H1 (cell line): ENCODE results near the gene CSF3. TPM values are rescaled to one million over a fixed set of nuclear protein-coding genes. Genes with fewer than 3 reads are reported as not detected.

Experiments used
- CTCF ChIA-PET: fragments of 300-600 bp; sonication (Branson Sonifier 250); formaldehyde crosslinking; loops from one replicate; lab custom pipeline; 2021; ENCODE audit not compliant: partially characterized antibody; lab: Charles Lee
- POLR2A ChIA-PET: fragments of 300-600 bp; sonication (Branson Sonifier 250); formaldehyde crosslinking; loops from one replicate; lab custom pipeline; 2021; ENCODE audit warnings: inconsistent platforms; ENCODE audit not compliant: partially characterized antibody; lab: Charles Lee
- DNase-seq, 2 experiments: peaks; one replicate each; pipeline versions ENCODE4 v3.0.0 to v3.0.0-alpha.2; 2010 to 2022; ENCODE audit warnings: low spot score in 2 of 2, low read depth in 1 of 2, mixed read lengths in 1 of 2
- FAIRE-seq: peaks from 2 replicates; lab custom pipeline; 2011; peaks lifted over from hg19 to GRCh38; lab: Jason Lieb, UNC
- H2AFZ ChIP-seq: 2 replicates; pipeline ENCODE4 v1.8.1; 2012; ENCODE audit warnings: low read length, inconsistent platforms
- H2AK5ac ChIP-seq: 2 replicates; pipeline ENCODE4 v1.6.1; 2013; ENCODE audit warnings: low read depth, low read length
- H2BK120ac ChIP-seq: replicated peaks from 2 replicates; pipeline ENCODE3; 2013; ENCODE audit warnings: low read depth, low read length, inconsistent platforms
- H2BK12ac ChIP-seq: 2 replicates; pipeline ENCODE4 v1.6.1; 2013; ENCODE audit warnings: low read depth, low read length
- H2BK15ac ChIP-seq: 2 replicates; pipeline ENCODE4 v1.6.1; 2013; ENCODE audit warnings: low read length
- H2BK20ac ChIP-seq: 2 replicates; pipeline ENCODE4 v1.6.1; 2013; ENCODE audit warnings: low read length
- H2BK5ac ChIP-seq: 2 replicates; pipeline ENCODE4 v1.6.1; 2013; ENCODE audit warnings: low read depth, low read length
- H3K14ac ChIP-seq: 2 replicates; pipeline ENCODE4 v1.6.1; 2013; ENCODE audit warnings: inconsistent platforms; ENCODE audit not compliant: insufficient read length
- H3K18ac ChIP-seq: 2 replicates; pipeline ENCODE4 v1.6.1; 2013; ENCODE audit warnings: low read length; ENCODE audit errors: extremely low read depth
- H3K23ac ChIP-seq: 2 replicates; pipeline ENCODE4 v1.6.1; 2013; ENCODE audit warnings: inconsistent platforms; ENCODE audit not compliant: insufficient read length
- H3K23me2 ChIP-seq: 2 replicates; pipeline ENCODE4 v1.6.1; 2013; ENCODE audit warnings: low read depth, low read length
- H3K27ac ChIP-seq: 2 replicates; pipeline ENCODE4 v1.6.1; 2011; ENCODE audit warnings: low read depth, low read length, inconsistent platforms
- H3K27me3 ChIP-seq, 4 experiments: replicated peaks in 1 of 4; 1 replicate in 1 of 4; 2 replicates in 3 of 4; pipeline versions ENCODE4 v1.6.1 to v1.8.1; 2011 to 2013; ENCODE audit warnings: low read length in 3 of 4, mild to moderate bottlenecking in 3 of 4, inconsistent platforms in 2 of 4, mixed read lengths in 2 of 4, moderate library complexity in 1 of 4; ENCODE audit not compliant: control insufficient read depth in 3 of 4, insufficient read depth in 3 of 4; ENCODE audit errors: extremely low read depth in 1 of 4
- H3K36me3 ChIP-seq, 4 experiments: 2 replicates each; pipeline versions ENCODE4 v1.6.1 to v1.8.1; 2011 to 2013; ENCODE audit warnings: mild to moderate bottlenecking in 4 of 4, low read length in 3 of 4, moderate library complexity in 2 of 4, control low read depth in 1 of 4, inconsistent platforms in 1 of 4; ENCODE audit not compliant: insufficient read depth in 4 of 4, control insufficient read depth in 2 of 4
- H3K4ac ChIP-seq: replicated peaks from 2 replicates; pipeline ENCODE3; 2013; ENCODE audit warnings: low read length, low read depth, mixed read lengths, inconsistent platforms; ENCODE audit not compliant: insufficient read length
- H3K4me1 ChIP-seq, 4 experiments: replicated peaks in 1 of 4; 1 replicate in 1 of 4; 2 replicates in 3 of 4; pipeline versions ENCODE4 v1.6.1 to v1.8.1; 2011 to 2013; ENCODE audit warnings: low read length in 3 of 4, inconsistent platforms in 2 of 4, mixed read lengths in 1 of 4; ENCODE audit not compliant: insufficient read depth in 4 of 4, control insufficient read depth in 3 of 4
- H3K4me2 ChIP-seq, 2 experiments: 2 replicates each; pipeline versions ENCODE4 v1.6.1 to v1.8.1; 2011 to 2013; ENCODE audit warnings: low read depth in 2 of 2, low read length in 2 of 2, control low read depth in 1 of 2, inconsistent platforms in 1 of 2, mild to moderate bottlenecking in 1 of 2; ENCODE audit not compliant: insufficient read depth in 1 of 2
- H3K4me3 ChIP-seq, 4 experiments: fragments of 200-600, 300-600 bp in 1 of 4; sonication (generic), shearing (Covaris generic), sonication (Bioruptor Twin) in 1 of 4; 2 replicates each; pipeline versions ENCODE4 v1.5.1 to v1.8.1; 2011 to 2016; ENCODE audit warnings: low read length in 4 of 4, low read depth in 3 of 4, control low read depth in 2 of 4, inconsistent platforms in 2 of 4, mild to moderate bottlenecking in 2 of 4, mixed read lengths in 1 of 4, moderate library complexity in 1 of 4; ENCODE audit not compliant: insufficient read depth in 2 of 4; ENCODE audit errors: extremely low read depth in 1 of 4
- H3K56ac ChIP-seq: replicated peaks from 2 replicates; pipeline ENCODE3; 2013; ENCODE audit warnings: low read depth, mild to moderate bottlenecking, mixed read lengths, low read length, inconsistent platforms; ENCODE audit not compliant: insufficient read length
- H3K79me1 ChIP-seq: 2 replicates; pipeline ENCODE4 v1.6.1; 2013; ENCODE audit warnings: low read depth, low read length, control low read depth
- H3K79me2 ChIP-seq, 2 experiments: 2 replicates each; pipeline versions ENCODE4 v1.6.1 to v1.8.1; 2012 to 2013; ENCODE audit warnings: low read length in 2 of 2, mild to moderate bottlenecking in 2 of 2, inconsistent platforms in 1 of 2; ENCODE audit not compliant: insufficient read depth in 2 of 2, control insufficient read depth in 1 of 2
- H3K9ac ChIP-seq, 4 experiments: replicated peaks in 1 of 4; 1 replicate in 1 of 4; 2 replicates in 3 of 4; pipeline versions ENCODE4 v1.6.1 to v1.8.1; 2011 to 2013; ENCODE audit warnings: low read depth in 3 of 4, low read length in 3 of 4, control low read depth in 2 of 4, mild to moderate bottlenecking in 2 of 4, moderate library complexity in 2 of 4, inconsistent platforms in 1 of 4; ENCODE audit errors: extremely low read depth in 1 of 4
- H3K9me3 ChIP-seq, 2 experiments: 2 replicates each; pipeline versions ENCODE4 v1.6.1 to v1.8.1; 2012 to 2013; ENCODE audit warnings: mild to moderate bottlenecking in 2 of 2, moderate library complexity in 2 of 2, control low read depth in 1 of 2, inconsistent platforms in 1 of 2, low read depth in 1 of 2, low read length in 1 of 2, mixed read lengths in 1 of 2; ENCODE audit not compliant: insufficient read depth in 2 of 2
- H4K20me1 ChIP-seq, 2 experiments: replicated peaks in 1 of 2; 2 replicates each; pipeline versions ENCODE3 to v1.8.1; 2011 to 2013; ENCODE audit warnings: inconsistent platforms in 2 of 2, low read length in 2 of 2, mild to moderate bottlenecking in 1 of 2; ENCODE audit not compliant: insufficient read depth in 2 of 2, control insufficient read depth in 1 of 2
- H4K5ac ChIP-seq: 2 replicates; pipeline ENCODE4 v1.6.1; 2013; ENCODE audit warnings: low read length, low read depth, mixed read lengths, inconsistent platforms; ENCODE audit not compliant: insufficient read length
- H4K8ac ChIP-seq: 2 replicates; pipeline ENCODE4 v1.8.0; 2013; ENCODE audit warnings: mild to moderate bottlenecking, moderate library complexity, low read length, inconsistent platforms; ENCODE audit not compliant: insufficient read depth; ENCODE audit errors: extremely low read depth
- H4K91ac ChIP-seq: replicated peaks from 2 replicates; pipeline ENCODE3; 2013; ENCODE audit warnings: low read length, mixed read lengths, inconsistent platforms; ENCODE audit not compliant: insufficient read length
- ATF3 ChIP-seq: IDR thresholded peaks from 2 replicates; pipeline ENCODE4 v1.6.1; 2011; ENCODE audit warnings: low read depth, mild to moderate bottlenecking, low read length; ENCODE audit not compliant: insufficient read depth
- BRCA1 ChIP-seq: IDR thresholded peaks from 2 replicates; pipeline ENCODE4 v1.6.1; 2012; ENCODE audit warnings: low read depth, low read length, improper control_type of control experiment
- EGR1 ChIP-seq: IDR thresholded peaks from 2 replicates; pipeline ENCODE4 v1.6.1; 2011; ENCODE audit warnings: low read depth, low read length, borderline replicate concordance
- HDAC6 ChIP-seq: IDR thresholded peaks from one replicate; pipeline ENCODE4 v1.7.1; 2012; ENCODE audit warnings: low read depth, mild to moderate bottlenecking, inconsistent platforms, low read length, moderate library complexity
- KDM4A ChIP-seq: IDR thresholded peaks from one replicate; pipeline ENCODE4 v1.7.1; 2012; ENCODE audit warnings: low read depth, mild to moderate bottlenecking, moderate library complexity, low read length, inconsistent platforms; ENCODE audit not compliant: severe bottlenecking
- KDM5A ChIP-seq: fragments of 200-600 bp; IDR thresholded peaks from 2 replicates; pipeline ENCODE4 v1.7.1; 2012; ENCODE audit warnings: mild to moderate bottlenecking, low read length, inconsistent platforms, mixed read lengths
- MAFK ChIP-seq: IDR thresholded peaks from 2 replicates; pipeline ENCODE4 v1.6.1; 2012; ENCODE audit warnings: low read depth, mild to moderate bottlenecking, improper control_type of control experiment, low read length
- NRF1 ChIP-seq: IDR thresholded peaks from 2 replicates; pipeline ENCODE4 v1.6.1; 2011; ENCODE audit warnings: mild to moderate bottlenecking, low read depth, low read length, improper control_type of control experiment
- POLR2AphosphoS5 ChIP-seq: IDR thresholded peaks from 2 replicates; pipeline ENCODE4 v1.6.1; 2011; ENCODE audit warnings: low read depth, low read length
- RAD21 ChIP-seq, 2 experiments: IDR thresholded peaks in 1 of 2; conservative IDR thresholded peaks in 1 of 2; 2 replicates each; pipeline ENCODE4 v1.6.1; 2011; ENCODE audit warnings: low read depth in 2 of 2, low read length in 2 of 2, improper control_type of control experiment in 1 of 2, inconsistent platforms in 1 of 2, mild to moderate bottlenecking in 1 of 2, moderate library complexity in 1 of 2
- SIN3A ChIP-seq, 2 experiments: IDR thresholded peaks in 1 of 2; conservative IDR thresholded peaks in 1 of 2; 2 replicates each; pipeline ENCODE4 v1.6.1; 2011 to 2012; ENCODE audit warnings: low read length in 2 of 2, improper control_type of control experiment in 1 of 2, low read depth in 1 of 2, mild to moderate bottlenecking in 1 of 2
- SIX5 ChIP-seq: IDR thresholded peaks from 2 replicates; pipeline ENCODE4 v1.6.1; 2011; ENCODE audit warnings: mild to moderate bottlenecking, low read depth, low read length
- SP2 ChIP-seq: IDR thresholded peaks from 2 replicates; pipeline ENCODE4 v1.6.1; 2012; ENCODE audit warnings: mild to moderate bottlenecking, low read length, inconsistent platforms
- TCF12 ChIP-seq: IDR thresholded peaks from 2 replicates; pipeline ENCODE4 v1.6.1; 2011; ENCODE audit warnings: low read depth, mild to moderate bottlenecking, low read length
- WGBS, 2 experiments: shearing (Covaris generic) in 1 of 2; methylation state at CpG; one replicate each; pipeline versions ENCODE4 v1.1.6 to v1.1.7; 2013 to 2015; ENCODE audit warnings: low lambda C conversion rate in 2 of 2, mixed read lengths in 2 of 2, inconsistent platforms in 1 of 2, low coverage in 1 of 2, missing lambda C conversion rate in 1 of 2; ENCODE audit not compliant: insufficient replicate concordance in 2 of 2, insufficient coverage in 1 of 2, insufficient read length in 1 of 2; ENCODE audit errors: extremely low coverage in 1 of 2, missing lambda C conversion rate in 1 of 2; 5-methylcytosine and 5-hydroxymethylcytosine counted together
- polyA plus RNA-seq, 7 experiments: library from polyadenylated mRNA; depleted of rRNA in 3 of 7; stranded (reverse) in 5 of 7; unstranded in 2 of 7; fragments of >200 nt in 5 of 7; fragments of 200-250 nt in 2 of 7; gene quantifications; 1 replicate in 5 of 7; 2 replicates in 1 of 7; 4 replicates in 1 of 7; pipeline versions ENCODE4 v1.2.1 to v1.2.3, GENCODE V29; 2011 to 2013; ENCODE audit warnings: missing spikeins in 2 of 7, mixed read lengths in 2 of 7
- total RNA-seq: library from RNA; stranded (reverse); fragmentation: NEBNext Ultra II Directional; extraction: Animal tissue kit (Norgen Biotek cat#: 25700); gene quantifications from 2 replicates; pipeline ENCODE4 v1.2.1, GENCODE V29; 2021

The CSF3 gene
- total and polyA plus RNA-seq, 2 of the 8 experiments (the other 6 are each of a cell fraction or from before 2014, with no cell fraction given) = 0.03 TPM; not detected in 1

- H3K4me3 ChIP-seq = no peak overlapping the region
- no peak overlapping the region for H2AK5ac ChIP-seq
- no peak overlapping the region for H2BK12ac ChIP-seq
- H2AFZ ChIP-seq = no peak overlapping the region
- no peaks in the 10 kb centered on the region for H3K23me2 ChIP-seq
- no peaks in the 10 kb centered on the region for H3K36me3 ChIP-seq
- no peaks in the 10 kb centered on the region for H4K20me1 ChIP-seq
- no peaks in the 10 kb centered on the region for H3K9me3 ChIP-seq
- no peak overlapping the region for H4K5ac ChIP-seq
- no peak overlapping the region for H3K14ac ChIP-seq
- no peak overlapping the region for H2BK5ac ChIP-seq
- H2BK20ac ChIP-seq = peak overlapping the region; percentile 34; the same call in 1 of the 2 replicates
- CTCF ChIA-PET = interaction anchor here (1.0 to 11.9 kb wide), 3 partner anchors 10 to 30 kb away, joined by 3 to 96 read pairs (median 6); partner anchors contain the start of gene GSDMA
- DNase-seq (no peak), FAIRE-seq (no peak)
- peaks cover 0 to 3% (median 1%) of the 10 kb centered on the region in 4 experiments; a peak in 3 of 7 replicates for H3K27me3 ChIP-seq
- H3K4me2 ChIP-seq = no peak overlapping the region
- POLR2A ChIA-PET = interaction anchor here (1.2 kb wide), 1 partner anchor 12 kb away, joined by 6 read pairs; the partner anchor contains the start of gene PSMD3
- H3K23ac ChIP-seq = no peak overlapping the region
- WGBS, 2 experiments = 81% methylated on average over 2 of the region's 2 CpGs; no CpG with 5 or more reads in 1 of the 2 experiments
- H4K91ac ChIP-seq = no peak overlapping the region
- H4K8ac ChIP-seq = no peak overlapping the region
- no peak overlapping the region for H3K4ac ChIP-seq
- no peaks in the 10 kb centered on the region for H3K79me2 ChIP-seq
- H2BK120ac ChIP-seq = no peak overlapping the region
- H3K18ac ChIP-seq = no peak overlapping the region
- H3K4me1 ChIP-seq = no peaks in the 10 kb centered on the region
- no peaks in the 10 kb centered on the region for H3K79me1 ChIP-seq
- H3K56ac ChIP-seq = no peak overlapping the region
- H3K27ac ChIP-seq = no peak overlapping the region
- no peak overlapping the region for H2BK15ac ChIP-seq
- H3K9ac ChIP-seq = no peak overlapping the region
- TF ChIP-seq HDAC6 (no peak), KDM5A (no peak), MAFK (no peak), ATF3 (no peak), SP2 (no peak), SIX5 (no peak), NRF1 (no peak), KDM4A (no peak), TCF12 (no peak), POLR2AphosphoS5 (no peak), RAD21 (IDR thresholded peaks at IDR 0.05 in 1 of 2, conservative IDR thresholded peaks at IDR 0.05 in 1 of 2; ENCODE audit: low read depth in 2 of 2, low read length in 2 of 2) (no peak), EGR1 (no peak), BRCA1 (no peak), SIN3A (conservative IDR thresholded peaks at IDR 0.05 in 1 of 2, IDR thresholded peaks at IDR 0.05 in 1 of 2; ENCODE audit: low read depth in 1 of 2, low read length in 2 of 2) (no peak)
These were observed 46.5 kb upstream of the CSF3 start for GRCh38 chr17:39968761-39969160.
